Right lobe of liver (tissue), 4 donors: Measurements from ENCODE around the gene FOXD1.
"Not testable (repeated sequence)": the region's sequence is repeated elsewhere in the genome, so short reads cannot be mapped to it uniquely, and the experiment has no call there.

Source experiments
- CTCF ChIP-seq, 4 donors: fragments of 200-600 bp in 3 of 4; fragments of 450-650 bp in 1 of 4; IDR thresholded peaks; one replicate each; pipeline versions ENCODE4 v1.5.1 to v1.8.0; 2016 to 2022; ENCODE audit warnings: antibody characterized with exemption in 4 of 4, mild to moderate bottlenecking in 2 of 4
- POLR2A ChIP-seq: fragments of 450-650 bp; IDR thresholded peaks from one replicate; pipeline ENCODE4 v1.6.1; 2017; ENCODE audit warnings: antibody characterized with exemption, mild to moderate bottlenecking
- donor health status: DM: no; HTN: no; CAD: no.
- donor health status: DM: no; HTN: no; CAD: no.
- donor health status: DM: no; HTN: yes; CAD: no.

- TF ChIP-seq CTCF (IDR thresholded peaks at IDR 0.05); POLR2A: not testable (repeated sequence)
These were observed 38.7 kb upstream of the FOXD1 start for GRCh38 chr5:73487257-73487656.
